Stimulated activated CD4-positive, alpha-beta T cell treated with anti-CD3 and anti-CD28 coated beads, Interleukin-15, amount 100 ng/mL, for 24 hours (primary cell): ENCODE data around the gene RBM46.
"Not testable (repeated sequence)": the region's sequence is repeated elsewhere in the genome, so short reads cannot be mapped to it uniquely, and the experiment has no call there.

ENCODE experiments used
- DNase-seq: peaks from one replicate; pipeline ENCODE4 v3.0.0-alpha.2; 2020

The RBM46 gene

DNA sequence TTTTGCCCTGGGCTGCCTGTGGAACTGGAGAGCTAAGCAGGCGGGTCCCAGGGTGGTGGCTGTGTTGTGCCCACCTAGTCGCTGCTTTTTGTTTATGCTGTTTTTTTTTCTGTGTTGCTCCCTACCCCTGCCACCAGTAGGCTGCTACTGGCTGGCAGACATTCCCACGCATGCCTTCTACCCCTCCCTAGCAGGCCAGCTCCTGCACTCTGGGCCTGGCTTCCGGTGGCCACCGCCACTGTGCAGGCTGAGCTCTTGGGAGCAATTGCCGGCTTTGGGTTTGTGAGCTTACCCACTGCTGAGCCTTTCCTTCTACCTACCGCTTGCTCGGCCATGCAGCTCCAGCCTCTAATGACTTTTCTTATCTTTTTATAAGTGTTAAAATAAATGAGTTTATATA lies 57.6 kb downstream of the RBM46 start:
- no peak for DNase-seq

DNA sequence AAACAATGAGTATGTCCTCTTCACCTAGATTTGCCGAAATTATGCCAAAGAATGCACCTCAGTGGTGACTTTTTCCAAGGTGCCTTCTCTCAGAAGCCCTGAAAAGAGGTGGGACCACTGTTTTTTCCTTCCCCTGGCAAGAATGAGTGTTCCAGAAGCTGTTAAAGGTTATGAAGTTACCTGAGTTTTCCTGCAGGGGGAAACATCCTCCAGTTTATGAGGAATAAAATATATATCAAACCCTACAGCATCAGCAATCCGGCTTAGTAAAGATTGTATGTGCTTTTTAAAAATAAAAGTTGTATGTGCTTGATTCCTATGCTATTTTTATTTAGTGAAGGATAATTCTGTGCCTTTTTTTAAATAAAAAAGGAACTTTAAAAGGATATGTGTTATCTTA lies 73.3 kb downstream of the RBM46 start:
- no peak for DNase-seq

DNA sequence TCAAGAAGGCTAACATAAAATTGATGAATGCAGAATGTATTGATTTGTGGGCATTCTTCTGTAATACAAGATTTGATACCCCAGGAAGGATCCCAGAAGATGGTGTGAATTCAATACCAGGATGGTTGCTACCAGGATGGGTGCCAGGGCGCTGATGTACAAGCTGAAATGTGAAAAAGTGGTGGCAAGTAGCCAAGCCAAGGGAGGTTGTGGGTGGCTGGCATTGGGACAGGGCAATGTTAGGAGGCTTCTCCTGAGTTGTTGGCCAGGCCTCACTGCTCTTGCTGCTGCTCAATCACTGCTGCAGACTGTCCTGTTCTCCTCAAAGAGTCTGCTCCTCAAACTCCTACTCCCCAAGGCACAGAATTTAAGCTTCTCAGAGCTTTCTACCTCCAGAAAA lies 77.1 kb downstream of the RBM46 start:
- DNase-seq: no peak

DNA sequence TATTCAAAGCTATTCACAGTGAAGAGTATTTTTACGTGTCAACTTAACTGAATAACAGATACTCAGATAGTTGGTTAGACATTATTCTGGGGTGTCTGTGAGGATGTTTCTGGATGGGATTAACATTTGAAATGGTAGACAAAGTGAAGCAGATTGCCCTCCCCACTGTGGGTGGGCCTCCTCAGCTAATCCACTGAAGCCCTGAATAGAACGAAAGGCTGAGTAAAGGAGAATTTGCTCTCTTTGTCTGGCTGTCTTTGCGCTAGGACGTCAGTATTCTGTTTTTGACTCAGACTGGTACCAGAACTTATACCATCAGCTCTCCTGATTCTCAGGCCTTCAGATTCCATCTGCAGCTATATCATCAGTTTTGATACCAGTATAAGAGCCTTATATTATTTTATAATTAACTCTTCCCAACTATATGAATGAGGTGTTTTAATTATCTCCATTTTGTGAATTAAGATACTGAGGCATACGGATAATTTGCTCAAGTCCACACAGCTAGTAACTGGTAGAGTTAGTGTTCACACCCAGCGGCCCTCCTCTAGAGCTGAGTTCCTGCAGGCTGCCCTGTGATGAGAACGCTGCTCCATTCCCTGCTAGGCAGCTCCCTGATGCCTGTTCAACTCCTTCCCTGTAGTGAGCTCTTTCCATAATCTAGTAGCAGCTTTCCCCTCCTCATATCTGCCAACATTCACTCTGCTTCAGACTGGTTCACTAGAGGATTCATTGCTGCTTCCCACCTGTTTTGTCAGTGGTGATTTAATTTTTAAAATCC lies 87.5 kb downstream of the RBM46 start:
- no peak for DNase-seq

DNA sequence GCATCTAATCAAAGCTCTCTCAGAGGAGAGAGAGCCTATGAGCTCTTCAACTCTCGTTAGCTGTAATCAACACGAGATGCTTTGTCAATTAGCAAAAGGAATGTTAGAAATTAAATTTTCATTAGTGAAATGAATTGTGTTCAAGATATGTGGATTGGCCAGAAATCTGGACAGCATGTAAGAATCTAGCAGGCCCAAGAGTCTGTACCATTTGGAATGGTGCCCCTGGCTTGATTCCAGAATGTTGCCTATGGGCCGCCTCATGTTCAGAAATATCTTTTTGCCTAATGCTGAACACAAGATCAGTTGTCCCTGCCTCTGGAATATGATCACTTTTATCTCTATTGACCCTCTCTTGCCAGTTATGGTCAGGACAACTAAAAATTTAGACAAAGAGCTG lies 88.2 kb downstream of the RBM46 start:
- DNase-seq: no peak

DNA sequence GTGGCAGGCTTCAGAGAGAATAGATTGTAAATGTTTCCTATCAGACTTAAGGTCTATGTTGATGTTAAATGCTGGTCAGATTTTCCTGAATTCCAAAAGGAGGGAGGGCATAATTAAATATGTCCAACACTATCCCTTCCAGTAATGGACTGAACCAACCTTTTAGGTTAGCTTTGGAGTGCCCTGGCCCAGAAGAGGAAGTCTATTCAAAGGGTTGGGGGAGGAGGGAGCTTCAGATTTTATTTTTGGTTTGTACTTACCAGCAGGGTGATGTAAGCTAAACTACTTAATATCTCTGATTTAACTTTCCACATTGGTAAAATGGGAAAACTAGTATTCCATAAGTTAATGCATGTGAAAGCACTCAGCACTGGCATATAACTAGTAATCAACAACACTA lies 91.1 kb downstream of the RBM46 start:
- DNase-seq: no peak

DNA sequence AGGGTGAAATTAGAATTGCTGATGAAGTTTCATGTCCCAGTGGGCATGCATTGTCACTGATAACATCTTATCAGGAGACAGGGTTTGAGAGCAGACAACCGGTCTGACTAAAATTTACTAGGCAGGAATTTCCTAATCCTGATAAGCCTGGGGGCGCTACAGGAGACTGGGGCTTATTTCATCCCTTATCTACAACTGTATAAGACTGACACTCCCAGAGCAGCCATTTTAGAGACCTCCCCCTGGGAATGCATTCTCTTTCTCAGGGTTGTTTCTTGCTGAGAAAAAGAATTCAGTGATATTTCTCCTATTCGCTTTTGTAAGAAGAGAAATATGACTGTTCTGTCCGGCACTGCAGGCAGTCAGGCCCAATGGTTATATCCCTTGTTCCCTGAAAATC lies 93.0 kb downstream of the RBM46 start:
- not testable (repeated sequence) for DNase-seq

DNA sequence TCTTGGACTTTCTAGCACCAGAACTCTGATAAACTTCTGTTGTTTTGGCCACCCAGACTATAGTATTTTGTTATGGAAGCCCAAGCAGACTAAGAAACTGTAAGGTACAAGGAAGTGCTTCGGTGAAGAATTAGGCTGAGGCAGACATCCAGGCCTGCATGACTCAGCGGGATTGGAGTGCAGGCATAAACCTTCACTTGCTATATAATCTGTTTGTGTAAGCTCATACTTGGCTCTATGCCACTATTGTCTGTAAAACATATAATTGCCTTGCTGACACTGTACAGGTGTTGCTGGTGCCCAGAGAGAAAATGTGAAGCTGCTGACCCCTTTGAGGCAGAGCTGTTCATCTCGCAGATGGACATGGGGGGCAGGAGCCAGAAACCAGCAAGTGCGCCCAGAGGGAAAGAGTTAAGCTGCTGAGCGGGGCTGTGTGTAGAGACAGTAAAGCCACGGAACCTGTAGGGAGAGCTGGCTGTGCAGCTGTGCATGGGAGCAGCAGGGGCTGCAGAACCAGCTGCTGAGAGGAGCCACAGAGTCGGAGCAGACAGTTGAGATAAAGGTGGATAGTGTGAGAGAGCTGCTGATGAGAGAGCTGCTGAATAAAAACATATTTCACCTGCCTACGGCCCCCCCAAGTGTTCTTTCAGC lies 96.2 kb downstream of the RBM46 start:
- DNase-seq: no peak
